WTC11 (cell line): Measurements from ENCODE around the gene BTBD9. TPM values are rescaled to one million over a fixed set of nuclear protein-coding genes. Genes with fewer than 3 reads are reported as not detected.

ENCODE experiments used
- ATAC-seq: fragments of 200-7000 bp; cut with Tn5 transposase; 2 replicates; pipeline ENCODE4 v1.10.0; 2021; ENCODE audit warnings: mild to moderate bottlenecking, moderate library complexity
- CTCF ChIA-PET: fragments of 300-600 bp; sonication (Branson Sonifier 250); formaldehyde crosslinking; loops from one replicate; lab custom pipeline; 2021; ENCODE audit warnings: antibody characterized with exemption; lab: Charles Lee
- POLR2A ChIA-PET: fragments of 350-600 bp; sonication (Branson Sonifier 250); formaldehyde crosslinking; loops from one replicate; lab custom pipeline; 2021; ENCODE audit warnings: antibody characterized with exemption; lab: Charles Lee
- DNase-seq: peaks from one replicate; pipeline ENCODE4 v3.0.0; 2021; ENCODE audit warnings: low spot score
- H3K27ac Mint-ChIP-seq: 2 replicates; pipeline ENCODE4 v1.8.0; 2021; ENCODE audit warnings: mixed read lengths
- H3K27me3 Mint-ChIP-seq: 2 replicates; pipeline ENCODE4 v1.8.0; 2021; ENCODE audit warnings: low read depth, mild to moderate bottlenecking, moderate library complexity, mixed read lengths
- H3K36me3 Mint-ChIP-seq: 2 replicates; pipeline ENCODE4 v1.8.0; 2021; ENCODE audit warnings: mixed read lengths
- H3K4me1 Mint-ChIP-seq: 2 replicates; pipeline ENCODE4 v1.8.0; 2022; ENCODE audit warnings: mixed read lengths
- H3K4me3 Mint-ChIP-seq: 2 replicates; pipeline ENCODE4 v1.8.0; 2021; ENCODE audit warnings: mild to moderate bottlenecking, moderate library complexity, mixed read lengths
- H3K9me3 Mint-ChIP-seq: 2 replicates; pipeline ENCODE4 v1.8.0; 2021; ENCODE audit warnings: mixed read lengths
- ERG ChIP-seq: fragments of 250-450 bp; sonication (Bioruptor Pico); IDR thresholded peaks from 2 replicates; pipeline ENCODE4 v1.8.0; 2021; ENCODE audit warnings: mild to moderate bottlenecking
- FOXK1 ChIP-seq: sonication (generic); formaldehyde crosslinking; IDR thresholded peaks from 2 replicates; pipeline ENCODE4 v1.8.0; 2022; ENCODE audit warnings: mild to moderate bottlenecking, moderate library complexity, missing genetic modification reagents
- GTF2I ChIP-seq: fragments of 250-450 bp; sonication (Bioruptor Pico); conservative IDR thresholded peaks from 2 replicates; pipeline ENCODE4 v1.4.0; 2021; ENCODE audit warnings: mild to moderate bottlenecking
- IRF1 ChIP-seq: sonication (generic); formaldehyde crosslinking; IDR thresholded peaks from 2 replicates; pipeline ENCODE4 v1.8.0; 2023; ENCODE audit warnings: missing genetic modification reagents
- JUN ChIP-seq: sonication (generic); formaldehyde crosslinking; IDR thresholded peaks from 2 replicates; pipeline ENCODE4 v1.8.0; 2023; ENCODE audit warnings: mild to moderate bottlenecking, missing genetic modification reagents
- MYBL2 ChIP-seq: sonication (generic); formaldehyde crosslinking; IDR thresholded peaks from 2 replicates; pipeline ENCODE4 v1.8.1; 2023; ENCODE audit warnings: mild to moderate bottlenecking, moderate library complexity, missing genetic modification reagents
- TEAD1 ChIP-seq: sonication (generic); formaldehyde crosslinking; IDR thresholded peaks from 2 replicates; pipeline ENCODE4 v1.8.0; 2022; ENCODE audit warnings: mild to moderate bottlenecking, missing genetic modification reagents
- USF1 ChIP-seq: sonication (generic); formaldehyde crosslinking; IDR thresholded peaks from 2 replicates; pipeline ENCODE4 v1.8.0; 2022; ENCODE audit warnings: mild to moderate bottlenecking, missing genetic modification reagents
- ZNF263 ChIP-seq: sonication (generic); formaldehyde crosslinking; IDR thresholded peaks from 2 replicates; pipeline ENCODE4 v1.8.1; 2022; ENCODE audit warnings: low read depth, mild to moderate bottlenecking, moderate library complexity, missing genetic modification reagents
- ZNF423 ChIP-seq: fragments of 250-450 bp; sonication (Bioruptor Pico); IDR thresholded peaks from 2 replicates; pipeline ENCODE4 v2.1.2; 2022; ENCODE audit warnings: mild to moderate bottlenecking, moderate library complexity
- ZSCAN18 ChIP-seq: fragments of 250-450 bp; sonication (Bioruptor Pico); IDR thresholded peaks from 2 replicates; pipeline ENCODE4 v2.1.2; 2022; ENCODE audit warnings: mild to moderate bottlenecking, moderate library complexity
- total RNA-seq: library from RNA; stranded (reverse); gene quantifications from 3 replicates; pipeline ENCODE4 v1.2.3, GENCODE V29; 2021
- TF ChIP-seq, protein P1 (sequence below): sonication (generic); formaldehyde crosslinking; IDR thresholded peaks from 2 replicates; pipeline ENCODE4 v1.8.1; 2022; ENCODE audit warnings: missing genetic modification reagents, borderline replicate concordance
- TF ChIP-seq, protein P2 (sequence below): sonication (generic); formaldehyde crosslinking; IDR thresholded peaks from 2 replicates; pipeline ENCODE4 v1.8.0; 2023; ENCODE audit warnings: mild to moderate bottlenecking, missing genetic modification reagents
- TF ChIP-seq, protein P3 (sequence below): sonication (generic); formaldehyde crosslinking; conservative IDR thresholded peaks from 2 replicates; pipeline ENCODE4 v1.8.1; 2022; ENCODE audit warnings: mild to moderate bottlenecking, missing genetic modification reagents

BTBD9 gene
- total RNA-seq, 1 experiment from 2014 or later: 4.2 TPM

GRCh38 chr6:38166411-38167240, 473.1 kb downstream of the BTBD9 start (continued):
- TF ChIP-seq TEAD1 (CRISPR knock-in tag) (no peak), JUN (CRISPR knock-in tag) (no peak), ZNF423 (CRISPR knock-in tag) (no peak), IRF1 (CRISPR knock-in tag) (no peak), ERG (CRISPR knock-in tag) (no peak), USF1 (CRISPR knock-in tag) (no peak), GTF2I (CRISPR knock-in tag) (no peak)
- TF ChIP-seq, protein P1, sequence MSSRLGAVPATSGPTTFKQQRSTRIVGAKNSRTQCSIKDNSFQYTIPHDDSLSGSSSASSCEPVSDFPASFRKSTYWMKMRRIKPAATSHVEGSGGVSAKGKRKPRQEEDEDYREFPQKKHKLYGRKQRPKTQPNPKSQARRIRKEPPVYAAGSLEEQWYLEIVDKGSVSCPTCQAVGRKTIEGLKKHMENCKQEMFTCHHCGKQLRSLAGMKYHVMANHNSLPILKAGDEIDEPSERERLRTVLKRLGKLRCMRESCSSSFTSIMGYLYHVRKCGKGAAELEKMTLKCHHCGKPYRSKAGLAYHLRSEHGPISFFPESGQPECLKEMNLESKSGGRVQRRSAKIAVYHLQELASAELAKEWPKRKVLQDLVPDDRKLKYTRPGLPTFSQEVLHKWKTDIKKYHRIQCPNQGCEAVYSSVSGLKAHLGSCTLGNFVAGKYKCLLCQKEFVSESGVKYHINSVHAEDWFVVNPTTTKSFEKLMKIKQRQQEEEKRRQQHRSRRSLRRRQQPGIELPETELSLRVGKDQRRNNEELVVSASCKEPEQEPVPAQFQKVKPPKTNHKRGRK: no peak
- TF ChIP-seq, protein P2, sequence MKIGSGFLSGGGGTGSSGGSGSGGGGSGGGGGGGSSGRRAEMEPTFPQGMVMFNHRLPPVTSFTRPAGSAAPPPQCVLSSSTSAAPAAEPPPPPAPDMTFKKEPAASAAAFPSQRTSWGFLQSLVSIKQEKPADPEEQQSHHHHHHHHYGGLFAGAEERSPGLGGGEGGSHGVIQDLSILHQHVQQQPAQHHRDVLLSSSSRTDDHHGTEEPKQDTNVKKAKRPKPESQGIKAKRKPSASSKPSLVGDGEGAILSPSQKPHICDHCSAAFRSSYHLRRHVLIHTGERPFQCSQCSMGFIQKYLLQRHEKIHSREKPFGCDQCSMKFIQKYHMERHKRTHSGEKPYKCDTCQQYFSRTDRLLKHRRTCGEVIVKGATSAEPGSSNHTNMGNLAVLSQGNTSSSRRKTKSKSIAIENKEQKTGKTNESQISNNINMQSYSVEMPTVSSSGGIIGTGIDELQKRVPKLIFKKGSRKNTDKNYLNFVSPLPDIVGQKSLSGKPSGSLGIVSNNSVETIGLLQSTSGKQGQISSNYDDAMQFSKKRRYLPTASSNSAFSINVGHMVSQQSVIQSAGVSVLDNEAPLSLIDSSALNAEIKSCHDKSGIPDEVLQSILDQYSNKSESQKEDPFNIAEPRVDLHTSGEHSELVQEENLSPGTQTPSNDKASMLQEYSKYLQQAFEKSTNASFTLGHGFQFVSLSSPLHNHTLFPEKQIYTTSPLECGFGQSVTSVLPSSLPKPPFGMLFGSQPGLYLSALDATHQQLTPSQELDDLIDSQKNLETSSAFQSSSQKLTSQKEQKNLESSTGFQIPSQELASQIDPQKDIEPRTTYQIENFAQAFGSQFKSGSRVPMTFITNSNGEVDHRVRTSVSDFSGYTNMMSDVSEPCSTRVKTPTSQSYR (CRISPR knock-in tag): no peak

DNA sequence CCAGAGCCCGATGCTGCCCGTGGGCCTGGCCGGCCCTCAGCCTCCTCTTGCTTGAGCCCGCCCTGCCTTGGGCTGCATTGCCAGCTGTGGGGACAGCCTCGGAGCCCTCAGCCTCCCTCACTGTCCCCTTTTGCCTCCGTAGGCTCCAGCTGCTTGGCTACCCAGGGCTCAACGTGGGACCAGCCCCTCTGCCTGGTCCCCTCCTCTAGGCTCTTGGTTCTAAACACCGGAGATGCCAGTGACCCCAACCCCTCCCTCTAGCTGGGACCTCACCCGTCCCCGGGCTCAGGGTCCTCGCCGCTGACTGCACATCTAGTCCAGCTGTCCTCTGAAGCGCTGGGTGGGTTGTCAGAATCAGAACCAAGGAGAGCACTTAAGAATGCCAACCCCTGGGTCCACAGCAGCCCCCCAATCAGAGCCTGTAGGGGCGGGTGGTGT, 475.0 kb downstream of the BTBD9 start:
- POLR2A ChIA-PET: no interaction called here
- H3K9me3 Mint-ChIP-seq: no peaks in the 10 kb centered on the region
- no peak for ATAC-seq
- H3K4me1 Mint-ChIP-seq: peaks cover 12% of the 10 kb centered on the region
- no peak overlapping the region for H3K4me3 Mint-ChIP-seq
- no peak for DNase-seq
- CTCF ChIA-PET: no interaction called here
- no peak for TF ChIP-seq MYBL2 (CRISPR knock-in tag)
- TF ChIP-seq FOXK1 (CRISPR knock-in tag): no peak
- no peak for TF ChIP-seq TEAD1 (CRISPR knock-in tag)
- no peak for TF ChIP-seq ZNF263 (CRISPR knock-in tag)
- TF ChIP-seq ZSCAN18 (CRISPR knock-in tag): no peak
- TF ChIP-seq, protein P3, sequence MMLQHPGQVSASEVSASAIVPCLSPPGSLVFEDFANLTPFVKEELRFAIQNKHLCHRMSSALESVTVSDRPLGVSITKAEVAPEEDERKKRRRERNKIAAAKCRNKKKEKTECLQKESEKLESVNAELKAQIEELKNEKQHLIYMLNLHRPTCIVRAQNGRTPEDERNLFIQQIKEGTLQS (CRISPR knock-in tag): no peak
- H3K27me3 Mint-ChIP-seq: no peaks in the 10 kb centered on the region
- no peaks in the 10 kb centered on the region for H3K36me3 Mint-ChIP-seq
- H3K27ac Mint-ChIP-seq: no peak overlapping the region
